Frontal cortex (tissue), 1 donor: ENCODE measurements around the gene KTN1. TPM values are rescaled to one million over a fixed set of nuclear protein-coding genes. Genes with fewer than 3 reads are reported as not detected.

ENCODE experiments used
- small RNA-seq: library from RNA; depleted of rRNA; stranded (forward); fragments of <200 nt; gene quantifications from one replicate; pipeline ENCODE3, GENCODE V24; 2014
- total RNA-seq: library from RNA; depleted of rRNA; stranded (reverse); fragments of >200 nt; gene quantifications from one replicate; pipeline ENCODE4 v1.2.3, GENCODE V29; 2014

KTN1 gene
- total RNA-seq, 1 donor from 2014 or later, result 76.2 TPM

Small RNA genes lying within 50 kb of the gene (small RNA-seq; reads per million reads assigned to genes)
- gene RF00019, result not detected

Other genes with a start within 250 kb of the KTN1 start
- gene ATG14, start 168.4 kb upstream of the KTN1 start, total RNA-seq, result 20.4 TPM
- not detected for gene TBPL2, start 139.6 kb upstream of the KTN1 start, total RNA-seq